Measurements from ENCODE around the gene CENPU. TPM values are rescaled to one million over a fixed set of nuclear protein-coding genes. Genes with fewer than 3 reads are reported as not detected.

CENPU gene
- total and polyA plus RNA-seq, 7 experiments from 2014 or later = 1.1 to 43.8 (median 2.8) TPM

GRCh38 chr4:184705692-184706091, 28.2 kb downstream of the CENPU start:
- Mint-ChIP-seq H3K27me3 (no peaks in the 10 kb centered on the region), H3K9me3 (no peaks in the 10 kb centered on the region), H3K4me1 (peaks cover 0 to 29% (median 0%) of the 10 kb centered on the region in 7 donors), H3K36me3 (peaks cover 0 to 52% (median 6%) of the 10 kb centered on the region in 5 donors), H3K4me3 (peak overlapping the region in 2 of 10 donors; percentile 6 to 57), H3K27ac (peak overlapping the region in 1 of 9 donors; percentile 83)
- no peak overlapping the region for H3K4me3 ChIP-seq (ENCODE audit: low read length)
- CTCF ChIA-PET = no interaction called here
- POLR2A ChIA-PET = no interaction called here
- intact Hi-C loops (cut with micrococcal nuclease) = loop anchor here in 1 of 2 donors (2.0 kb wide), 1 partner anchor 57 kb away; the partner anchor contains the start of genes CASP3 and PRIMPOL
- H3K27me3 ChIP-seq (ENCODE audit: control insufficient read depth in 2 of 2, insufficient read depth in 2 of 2, low read length in 2 of 2) = no peaks in the 10 kb centered on the region
- ATAC-seq (no peak), DNase-seq (no peak)
- no peaks in the 10 kb centered on the region for H3K9me3 ChIP-seq (ENCODE audit: control insufficient read depth in 2 of 3, low read length in 3 of 3)
- no peaks in the 10 kb centered on the region for H3K36me3 ChIP-seq (ENCODE audit: control insufficient read depth in 2 of 3, insufficient read depth in 3 of 3, low read length in 3 of 3)
- no peak overlapping the region for H3K27ac ChIP-seq (ENCODE audit: low read depth, low read length)
- no peaks in the 10 kb centered on the region for H3K4me1 ChIP-seq (ENCODE audit: control insufficient read depth in 2 of 2, insufficient read depth in 2 of 2, low read length in 2 of 2)

GRCh38 chr4:184702114-184702513, 31.8 kb downstream of the CENPU start:
- no peak for ATAC-seq
- ChIA-PET CTCF (no interaction called here), POLR2A (interaction anchor here (0.9 kb wide), 1 partner anchor 23 kb away, joined by 3 read pairs; no protein-coding TSS in a partner anchor)
- Histone ChIP-seq H3K9me3 (ENCODE audit: control insufficient read depth in 2 of 3, low read length in 3 of 3) (no peaks in the 10 kb centered on the region), H3K27me3 (ENCODE audit: control insufficient read depth in 2 of 2, insufficient read depth in 2 of 2, low read length in 2 of 2) (no peaks in the 10 kb centered on the region), H3K4me3 (ENCODE audit: low read length) (no peak overlapping the region), H3K36me3 (ENCODE audit: control insufficient read depth in 2 of 3, insufficient read depth in 3 of 3, low read length in 3 of 3) (peaks cover 0 to under 1% (median 0%) of the 10 kb centered on the region in 3 experiments), H3K4me1 (ENCODE audit: control insufficient read depth in 2 of 2, insufficient read depth in 2 of 2, low read length in 2 of 2) (no peaks in the 10 kb centered on the region), H3K27ac (ENCODE audit: low read depth, low read length) (no peak overlapping the region)
- H3K9me3 Mint-ChIP-seq = no peaks in the 10 kb centered on the region
- H3K36me3 Mint-ChIP-seq = peaks cover 0 to 33% (median 6%) of the 10 kb centered on the region in 5 donors
- H3K27me3 Mint-ChIP-seq = no peaks in the 10 kb centered on the region
- peaks cover 0 to 22% (median 0%) of the 10 kb centered on the region in 7 donors for H3K4me1 Mint-ChIP-seq
- no peak for DNase-seq
- no peak overlapping the region for H3K4me3 Mint-ChIP-seq
- no peak overlapping the region for H3K27ac Mint-ChIP-seq
- intact Hi-C loops (cut with micrococcal nuclease) = no loop called here

GRCh38 chr4:184699941-184700340, 34.0 kb downstream of the CENPU start:
- H3K27ac Mint-ChIP-seq = no peak overlapping the region
- POLR2A ChIA-PET = no interaction called here

GRCh38 chr4:184697956-184698355, 35.9 kb downstream of the CENPU start:
- ChIA-PET POLR2A (no interaction called here), CTCF (interaction anchor here (0.6 kb wide), 1 partner anchor 35 kb away, joined by 3 read pairs; no protein-coding TSS in a partner anchor)
- Histone ChIP-seq H3K36me3 (ENCODE audit: control insufficient read depth in 2 of 3, insufficient read depth in 3 of 3, low read length in 3 of 3) (peaks cover 4 to 9% (median 6%) of the 10 kb centered on the region in 3 experiments), H3K9me3 (ENCODE audit: control insufficient read depth in 2 of 3, low read length in 3 of 3) (no peaks in the 10 kb centered on the region), H3K27me3 (ENCODE audit: control insufficient read depth in 2 of 2, insufficient read depth in 2 of 2, low read length in 2 of 2) (no peaks in the 10 kb centered on the region), H3K27ac (ENCODE audit: low read depth, low read length) (no peak overlapping the region), H3K4me1 (ENCODE audit: control insufficient read depth in 2 of 2, insufficient read depth in 2 of 2, low read length in 2 of 2) (no peaks in the 10 kb centered on the region), H3K4me3 (ENCODE audit: low read length) (no peak overlapping the region)
- H3K4me1 Mint-ChIP-seq = peaks cover 0 to 9% (median 0%) of the 10 kb centered on the region in 7 donors
- no peaks in the 10 kb centered on the region for H3K27me3 Mint-ChIP-seq
- no peaks in the 10 kb centered on the region for H3K9me3 Mint-ChIP-seq
- no peak for DNase-seq
- peaks cover 4 to 30% (median 15%) of the 10 kb centered on the region in 5 donors for H3K36me3 Mint-ChIP-seq
- H3K27ac Mint-ChIP-seq = no peak overlapping the region
- no peak overlapping the region for H3K4me3 Mint-ChIP-seq
- no peak for ATAC-seq
- intact Hi-C loops (cut with micrococcal nuclease) = no loop called here

More at GRCh38 chr4:184699941-184700340, 34.0 kb downstream of the CENPU start:
- DNase-seq (no peak), ATAC-seq (no peak)
- Histone ChIP-seq H3K27ac (ENCODE audit: low read depth, low read length) (no peak overlapping the region), H3K4me3 (ENCODE audit: low read length) (no peak overlapping the region), H3K9me3 (ENCODE audit: control insufficient read depth in 2 of 3, low read length in 3 of 3) (no peaks in the 10 kb centered on the region), H3K27me3 (ENCODE audit: control insufficient read depth in 2 of 2, insufficient read depth in 2 of 2, low read length in 2 of 2) (no peaks in the 10 kb centered on the region), H3K36me3 (ENCODE audit: control insufficient read depth in 2 of 3, insufficient read depth in 3 of 3, low read length in 3 of 3) (peaks cover 0 to 3% (median 0%) of the 10 kb centered on the region in 3 experiments), H3K4me1 (ENCODE audit: control insufficient read depth in 2 of 2, insufficient read depth in 2 of 2, low read length in 2 of 2) (no peaks in the 10 kb centered on the region)
- H3K27me3 Mint-ChIP-seq = no peaks in the 10 kb centered on the region
- intact Hi-C loops (cut with micrococcal nuclease) = no loop called here
- H3K9me3 Mint-ChIP-seq = no peaks in the 10 kb centered on the region
- peaks cover 0 to 11% (median 0%) of the 10 kb centered on the region in 7 donors for H3K4me1 Mint-ChIP-seq
- CTCF ChIA-PET = interaction anchor here (1.0 kb wide), 1 partner anchor 16 kb away, joined by 3 read pairs; no protein-coding TSS in a partner anchor
- H3K36me3 Mint-ChIP-seq = peaks cover 4 to 20% (median 6%) of the 10 kb centered on the region in 5 donors
- H3K4me3 Mint-ChIP-seq = no peak overlapping the region

GRCh38 chr4:184695178-184695896, 38.6 kb downstream of the CENPU start:
- Mint-ChIP-seq H3K4me1 (peaks cover 0 to 11% (median 0%) of the 10 kb centered on the region in 7 donors), H3K27ac (peak overlapping the region in 2 of 9 donors; percentile 17 to 50), H3K4me3 (no peak overlapping the region), H3K27me3 (no peaks in the 10 kb centered on the region), H3K9me3 (peaks cover 0 to 2% (median 0%) of the 10 kb centered on the region in 11 donors), H3K36me3 (peaks cover 4 to 43% (median 21%) of the 10 kb centered on the region in 5 donors)
- DNase-seq (no peak), ATAC-seq (no peak)
- Histone ChIP-seq H3K9me3 (ENCODE audit: control insufficient read depth in 2 of 3, low read length in 3 of 3) (no peaks in the 10 kb centered on the region), H3K4me3 (ENCODE audit: low read length) (no peak overlapping the region), H3K27me3 (ENCODE audit: control insufficient read depth in 2 of 2, insufficient read depth in 2 of 2, low read length in 2 of 2) (no peaks in the 10 kb centered on the region), H3K36me3 (ENCODE audit: control insufficient read depth in 2 of 3, insufficient read depth in 3 of 3, low read length in 3 of 3) (peaks cover 4 to 9% (median 6%) of the 10 kb centered on the region in 3 experiments), H3K27ac (ENCODE audit: low read depth, low read length) (no peak overlapping the region), H3K4me1 (ENCODE audit: control insufficient read depth in 2 of 2, insufficient read depth in 2 of 2, low read length in 2 of 2) (no peaks in the 10 kb centered on the region)
- ChIA-PET CTCF (no interaction called here), POLR2A (interaction anchor here (0.8 kb wide), 1 partner anchor 9 kb away, joined by 3 read pairs; no protein-coding TSS in a partner anchor)
- intact Hi-C loops (cut with micrococcal nuclease) = no loop called here

GRCh38 chr4:184694412-184694956, 39.4 kb downstream of the CENPU start:
- Mint-ChIP-seq H3K27me3 (no peaks in the 10 kb centered on the region), H3K4me1 (peaks cover 0 to 11% (median 0%) of the 10 kb centered on the region in 7 donors), H3K4me3 (no peak overlapping the region), H3K36me3 (peaks cover 4 to 43% (median 21%) of the 10 kb centered on the region in 5 donors), H3K27ac (no peak overlapping the region), H3K9me3 (peaks cover 0 to 2% (median 0%) of the 10 kb centered on the region in 11 donors)
- no peak overlapping the region for H3K4me3 ChIP-seq (ENCODE audit: low read length)
- POLR2A ChIA-PET = interaction anchor here (0.8 kb wide), 1 partner anchor 10 kb away, joined by 3 read pairs; no protein-coding TSS in a partner anchor
- intact Hi-C loops (cut with micrococcal nuclease) = no loop called here
- no peaks in the 10 kb centered on the region for H3K9me3 ChIP-seq (ENCODE audit: control insufficient read depth in 2 of 3, low read length in 3 of 3)
- no peaks in the 10 kb centered on the region for H3K4me1 ChIP-seq (ENCODE audit: control insufficient read depth in 2 of 2, insufficient read depth in 2 of 2, low read length in 2 of 2)
- DNase-seq = no peak
- CTCF ChIA-PET = no interaction called here
- no peaks in the 10 kb centered on the region for H3K27me3 ChIP-seq (ENCODE audit: control insufficient read depth in 2 of 2, insufficient read depth in 2 of 2, low read length in 2 of 2)
- H3K36me3 ChIP-seq (ENCODE audit: control insufficient read depth in 2 of 3, insufficient read depth in 3 of 3, low read length in 3 of 3) = peaks cover 4 to 9% (median 6%) of the 10 kb centered on the region in 3 experiments
- ATAC-seq = no peak
- H3K27ac ChIP-seq (ENCODE audit: low read depth, low read length) = no peak overlapping the region

Measured in naive thymus-derived CD4-positive, alpha-beta T cell (primary cell).